Kasumi-1 (cell line): ENCODE measurements around the gene CABCOCO1.

Experiments used
- DNase-seq, 2 experiments: peaks; one replicate each; lab custom pipeline; 2025; lab: John Stamatoyannopoulos, UW

CABCOCO1 gene

GRCh38 chr10:61662794-61663259 lies at the start of gene CABCOCO1:
TSS of gene CABCOCO1 (plus strand) at chr10:61662929. CDS start at chr10:61662973, 44 bp downstream.
- no peak for DNase-seq

- no peak for DNase-seq
These were observed 49.1 kb upstream of the CABCOCO1 start for GRCh38 chr10:61613665-61614064.

GRCh38 chr10:61616611-61617010 lies 46.1 kb upstream of the CABCOCO1 start:
- DNase-seq: no peak

- no peak for DNase-seq
These were observed 45.5 kb upstream of the CABCOCO1 start for GRCh38 chr10:61617180-61617579.

- no peak for DNase-seq
These were observed 45.1 kb upstream of the CABCOCO1 start for GRCh38 chr10:61617586-61617985.

GRCh38 chr10:61618388-61618961 lies 44.3 kb upstream of the CABCOCO1 start:
- DNase-seq: no peak

GRCh38 chr10:61620506-61620905 lies 42.2 kb upstream of the CABCOCO1 start:
- no peak for DNase-seq

GRCh38 chr10:61621605-61622051 lies 41.1 kb upstream of the CABCOCO1 start:
- no peak for DNase-seq

GRCh38 chr10:61623161-61623560 lies 39.6 kb upstream of the CABCOCO1 start:
- DNase-seq: no peak

- no peak for DNase-seq
These were observed 36.5 kb upstream of the CABCOCO1 start for GRCh38 chr10:61626209-61626608.

- no peak for DNase-seq
These were observed 35.5 kb upstream of the CABCOCO1 start for GRCh38 chr10:61627266-61627665.

GRCh38 chr10:61628151-61628874 lies 34.4 kb upstream of the CABCOCO1 start:
- no peak for DNase-seq

- no peak for DNase-seq
These were observed 33.7 kb upstream of the CABCOCO1 start for GRCh38 chr10:61628875-61629513.

GRCh38 chr10:61629576-61629975 lies 33.2 kb upstream of the CABCOCO1 start:
- DNase-seq: no peak

- no peak for DNase-seq
These were observed 30.6 kb upstream of the CABCOCO1 start for GRCh38 chr10:61632057-61632670.

GRCh38 chr10:61633665-61634064 lies 29.1 kb upstream of the CABCOCO1 start:
- no peak for DNase-seq

- DNase-seq: no peak
These were observed 28.0 kb upstream of the CABCOCO1 start for GRCh38 chr10:61634746-61635145.

GRCh38 chr10:61635471-61635870 lies 27.3 kb upstream of the CABCOCO1 start:
- no peak for DNase-seq

- no peak for DNase-seq
These were observed 26.8 kb upstream of the CABCOCO1 start for GRCh38 chr10:61635932-61636331.

- no peak for DNase-seq
These were observed 22.8 kb upstream of the CABCOCO1 start for GRCh38 chr10:61639952-61640351.

GRCh38 chr10:61640856-61641255 lies 21.9 kb upstream of the CABCOCO1 start:
- no peak for DNase-seq

- DNase-seq: no peak
These were observed 20.6 kb upstream of the CABCOCO1 start for GRCh38 chr10:61642150-61642571.

- no peak for DNase-seq
These were observed 20.1 kb upstream of the CABCOCO1 start for GRCh38 chr10:61642676-61643075.
